Neural crest cell (in vitro differentiated cells): ENCODE measurements around the gene RPL19. TPM values are rescaled to one million over a fixed set of nuclear protein-coding genes. Genes with fewer than 3 reads are reported as not detected.
"Not testable (repeated sequence)": the region's sequence is repeated elsewhere in the genome, so short reads cannot be mapped to it uniquely, and the experiment has no call there.

Experiments
- DNase-seq: peaks from one replicate; pipeline ENCODE4 v3.0.0; 2021; ENCODE audit warnings: low read depth, mixed read lengths, low spot score
- H3K27ac Mint-ChIP-seq: one replicate; pipeline ENCODE4 v1.8.0; 2021; ENCODE audit warnings: mild to moderate bottlenecking, mixed read lengths; ENCODE audit not compliant: unreplicated experiment
- H3K27me3 Mint-ChIP-seq: 2 replicates; pipeline ENCODE4 v1.8.0; 2021; ENCODE audit warnings: low read depth, mild to moderate bottlenecking, mixed read lengths
- H3K36me3 Mint-ChIP-seq: 2 replicates; pipeline ENCODE4 v1.8.0; 2021; ENCODE audit warnings: low read depth, mild to moderate bottlenecking, mixed read lengths
- H3K4me1 Mint-ChIP-seq: 2 replicates; pipeline ENCODE4 v1.8.0; 2021; ENCODE audit warnings: mixed read lengths
- H3K4me3 Mint-ChIP-seq: one replicate; pipeline ENCODE4 v1.8.0; 2021; ENCODE audit warnings: mild to moderate bottlenecking, mixed read lengths
- H3K9me3 Mint-ChIP-seq: 2 replicates; pipeline ENCODE4 v1.8.0; 2021; ENCODE audit warnings: mixed read lengths
- total RNA-seq: library from RNA; stranded (reverse); gene quantifications from 2 replicates; pipeline ENCODE4 v1.2.1, GENCODE V29; 2021
- TF ChIP-seq, protein P1 (sequence below): fragments of 200-600 bp; sonication (generic); conservative IDR thresholded peaks from 2 replicates; pipeline ENCODE4 v1.5.0; 2021; ENCODE audit warnings: antibody characterized with exemption, mild to moderate bottlenecking

The RPL19 gene
- total RNA-seq, 1 donor from 2014 or later: 1,874 TPM

- Mint-ChIP-seq H3K4me1 (peaks cover 5% of the 10 kb centered on the region), H3K36me3 (no peaks in the 10 kb centered on the region), H3K9me3 (no peaks in the 10 kb centered on the region), H3K4me3 (no peak overlapping the region), H3K27me3 (peaks cover 12% of the 10 kb centered on the region), H3K27ac (no peak overlapping the region)
- DNase-seq: no peak
- TF ChIP-seq, protein P1, sequence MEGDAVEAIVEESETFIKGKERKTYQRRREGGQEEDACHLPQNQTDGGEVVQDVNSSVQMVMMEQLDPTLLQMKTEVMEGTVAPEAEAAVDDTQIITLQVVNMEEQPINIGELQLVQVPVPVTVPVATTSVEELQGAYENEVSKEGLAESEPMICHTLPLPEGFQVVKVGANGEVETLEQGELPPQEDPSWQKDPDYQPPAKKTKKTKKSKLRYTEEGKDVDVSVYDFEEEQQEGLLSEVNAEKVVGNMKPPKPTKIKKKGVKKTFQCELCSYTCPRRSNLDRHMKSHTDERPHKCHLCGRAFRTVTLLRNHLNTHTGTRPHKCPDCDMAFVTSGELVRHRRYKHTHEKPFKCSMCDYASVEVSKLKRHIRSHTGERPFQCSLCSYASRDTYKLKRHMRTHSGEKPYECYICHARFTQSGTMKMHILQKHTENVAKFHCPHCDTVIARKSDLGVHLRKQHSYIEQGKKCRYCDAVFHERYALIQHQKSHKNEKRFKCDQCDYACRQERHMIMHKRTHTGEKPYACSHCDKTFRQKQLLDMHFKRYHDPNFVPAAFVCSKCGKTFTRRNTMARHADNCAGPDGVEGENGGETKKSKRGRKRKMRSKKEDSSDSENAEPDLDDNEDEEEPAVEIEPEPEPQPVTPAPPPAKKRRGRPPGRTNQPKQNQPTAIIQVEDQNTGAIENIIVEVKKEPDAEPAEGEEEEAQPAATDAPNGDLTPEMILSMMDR: no peak
These were observed 43.1 kb downstream of the RPL19 start for GRCh38 chr17:39243155-39243554.

DNA sequence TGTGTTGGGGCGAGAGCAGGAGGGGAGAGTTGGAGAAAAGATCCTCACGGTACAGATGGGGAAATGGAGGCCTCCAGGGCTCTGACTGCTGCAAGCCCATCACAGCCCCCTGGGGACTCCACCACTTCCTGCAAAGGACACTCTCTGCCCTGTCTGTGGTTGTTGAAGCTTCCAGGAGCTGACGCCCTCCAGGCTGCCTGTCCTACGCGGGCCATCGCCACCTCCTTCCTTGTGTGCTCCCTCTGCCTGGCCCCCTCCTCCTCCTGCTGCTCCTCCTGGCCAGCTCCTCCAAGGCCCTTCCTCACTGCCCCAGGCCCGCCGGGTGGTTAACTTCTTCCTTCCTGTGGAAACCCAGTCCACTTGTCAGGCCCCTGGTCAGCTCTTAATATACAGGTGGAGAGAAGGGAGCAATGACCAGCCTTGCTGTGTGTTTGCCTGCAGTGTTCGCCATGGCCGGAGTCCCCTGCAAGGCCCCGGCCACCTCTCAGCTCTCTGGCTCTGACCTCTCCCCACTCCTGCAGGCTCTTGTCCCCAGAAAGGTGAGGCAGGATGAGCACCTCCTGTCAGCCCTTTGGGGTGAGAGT, 44.0 kb downstream of the RPL19 start:
- Mint-ChIP-seq H3K27ac (no peak overlapping the region), H3K4me3 (no peak overlapping the region), H3K36me3 (no peaks in the 10 kb centered on the region), H3K27me3 (peaks cover 9% of the 10 kb centered on the region), H3K9me3 (no peaks in the 10 kb centered on the region), H3K4me1 (peaks cover 5% of the 10 kb centered on the region)
- no peak for DNase-seq
- TF ChIP-seq, protein P1: no peak

GRCh38 chr17:39244600-39245570, 44.8 kb downstream of the RPL19 start:
- Mint-ChIP-seq H3K27ac (no peak overlapping the region), H3K4me1 (peaks cover 5% of the 10 kb centered on the region), H3K27me3 (peaks cover 1% of the 10 kb centered on the region), H3K36me3 (no peaks in the 10 kb centered on the region), H3K9me3 (no peaks in the 10 kb centered on the region), H3K4me3 (no peak overlapping the region)
- DNase-seq: peak; percentile 90
- TF ChIP-seq, protein P1: peak; percentile 94

- H3K36me3 Mint-ChIP-seq: no peaks in the 10 kb centered on the region
- DNase-seq: no peak
- no peak overlapping the region for H3K27ac Mint-ChIP-seq
- no peaks in the 10 kb centered on the region for H3K27me3 Mint-ChIP-seq
- H3K9me3 Mint-ChIP-seq: no peaks in the 10 kb centered on the region
- peaks cover 5% of the 10 kb centered on the region for H3K4me1 Mint-ChIP-seq
- TF ChIP-seq, protein P1: peak; percentile 15
- no peak overlapping the region for H3K4me3 Mint-ChIP-seq
These were observed 46.2 kb downstream of the RPL19 start for GRCh38 chr17:39246274-39246673.

DNA sequence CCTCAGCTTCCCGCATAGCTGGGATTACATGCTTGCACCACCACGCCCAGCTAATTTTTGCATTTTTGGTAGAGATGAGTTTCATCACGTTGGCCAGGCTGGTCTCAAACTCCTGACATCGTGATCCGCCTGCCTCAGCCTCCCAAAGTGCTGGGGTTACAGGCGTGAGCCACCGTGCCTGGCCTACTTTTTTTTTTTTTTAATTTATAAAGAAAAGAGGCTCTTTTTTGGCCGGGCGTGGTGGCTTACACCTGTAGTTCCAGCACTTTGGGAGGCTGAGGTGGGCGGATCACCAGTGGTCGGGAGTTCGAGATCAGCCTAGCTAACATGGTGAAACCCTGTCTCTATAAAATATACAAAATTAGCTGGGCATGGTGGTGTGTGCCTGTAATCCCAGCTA, 50.0 kb downstream of the RPL19 start:
- not testable (repeated sequence) for H3K9me3 Mint-ChIP-seq, H3K4me1 Mint-ChIP-seq, DNase-seq, H3K4me3 Mint-ChIP-seq, H3K27ac Mint-ChIP-seq, H3K36me3 Mint-ChIP-seq, H3K27me3 Mint-ChIP-seq

- TF ChIP-seq, protein P1: no peak
- Mint-ChIP-seq H3K27ac (no peak overlapping the region), H3K4me1 (no peaks in the 10 kb centered on the region), H3K9me3 (no peaks in the 10 kb centered on the region), H3K27me3 (no peaks in the 10 kb centered on the region), H3K4me3 (no peak overlapping the region), H3K36me3 (no peaks in the 10 kb centered on the region)
- no peak for DNase-seq
These were observed 51.9 kb downstream of the RPL19 start for GRCh38 chr17:39251997-39252396.
